Suppressor macrophage treated with lipopolysaccharide for 4 hours (primary cell): Measurements from ENCODE around the gene EXOC2.
A peak's percentile ranks its signal among the peaks of the same experiment; 100 is the strongest.

Experiments
- DNase-seq: peaks from one replicate; pipeline ENCODE4 v3.0.0-alpha.2; 2020

Gene EXOC2

GRCh38 chr6:490251-491037 is 202.5 kb downstream of the EXOC2 start:
- DNase-seq, result no peak

GRCh38 chr6:489762-490161 is 203.2 kb downstream of the EXOC2 start:
- DNase-seq, result no peak

DNA sequence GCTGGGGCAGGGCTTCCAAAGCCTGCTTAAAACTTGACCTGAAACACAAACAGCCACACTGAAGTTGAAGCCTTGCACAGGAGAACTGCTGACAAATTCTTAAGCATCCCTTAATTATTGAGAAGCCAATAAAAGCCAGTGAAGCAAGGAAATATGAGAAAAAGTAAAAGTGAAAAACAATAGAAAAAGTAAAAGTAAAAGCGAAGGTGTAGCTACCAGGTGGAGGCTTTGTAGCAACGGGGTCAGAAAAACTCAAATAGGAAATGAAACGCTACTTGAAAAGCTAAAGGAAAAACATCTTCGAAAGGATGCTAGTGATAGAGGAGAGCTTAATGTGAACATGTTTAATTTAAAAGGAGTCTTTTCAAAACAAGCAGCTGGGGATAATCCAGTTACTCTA is 203.9 kb downstream of the EXOC2 start:
- DNase-seq, result no peak

DNA sequence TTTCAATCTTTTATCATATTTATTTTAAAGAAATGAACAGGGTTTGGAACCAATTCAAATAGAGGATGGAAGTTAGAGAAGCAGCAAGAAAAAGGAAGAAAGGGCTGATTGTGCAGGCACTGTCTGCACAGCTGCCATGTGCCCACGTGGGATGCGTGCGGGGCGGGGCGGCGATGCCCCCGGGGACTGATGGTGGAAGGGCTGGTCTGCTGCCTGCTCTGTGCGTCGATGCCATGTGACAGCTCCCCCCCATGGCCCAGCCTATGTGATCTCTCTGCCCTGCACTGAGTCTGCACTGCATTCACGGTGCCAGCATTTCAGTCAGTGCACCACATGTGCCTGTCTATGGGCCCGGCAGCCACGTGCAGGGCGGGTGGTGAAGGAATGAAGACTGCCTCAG is 205.0 kb downstream of the EXOC2 start:
- no peak for DNase-seq

- DNase-seq, result no peak
These were observed 207.2 kb downstream of the EXOC2 start for GRCh38 chr6:485655-486170.

GRCh38 chr6:484746-485145 is 208.2 kb downstream of the EXOC2 start:
- no peak for DNase-seq

DNA sequence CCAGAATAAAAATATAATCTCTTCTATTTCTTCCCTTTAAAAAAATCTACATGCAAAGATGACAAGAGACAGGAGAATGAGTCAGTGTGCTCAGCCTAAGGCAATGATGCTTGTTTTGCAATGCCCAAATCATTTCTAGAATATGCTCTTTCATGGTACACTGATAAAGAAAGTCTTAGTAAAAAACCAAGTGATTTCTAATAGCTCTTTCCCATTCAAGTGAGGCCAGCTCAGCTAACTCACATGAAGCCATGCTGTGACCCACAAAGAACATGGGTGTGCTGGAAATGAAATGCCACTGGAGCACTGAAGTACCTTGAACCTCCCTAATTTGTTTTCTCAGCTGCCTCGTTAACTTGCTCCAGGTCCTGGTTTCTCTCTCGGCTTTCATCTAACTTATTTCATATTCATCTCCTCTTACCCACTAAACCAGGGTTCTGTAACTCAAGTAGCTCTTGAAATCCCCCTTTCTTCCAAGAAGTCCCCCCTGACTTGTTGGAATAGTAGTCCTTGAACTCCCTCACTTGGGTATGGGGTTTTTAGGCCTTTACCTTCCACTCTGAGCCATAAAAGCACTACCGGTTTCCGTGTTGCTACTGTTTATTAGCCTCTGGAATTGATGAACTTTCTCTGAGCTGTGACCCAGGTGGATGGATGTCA is 208.7 kb downstream of the EXOC2 start:
- peak; percentile 5 for DNase-seq

GRCh38 chr6:475314-475713 is 217.6 kb downstream of the EXOC2 start:
- DNase-seq, result no peak

DNA sequence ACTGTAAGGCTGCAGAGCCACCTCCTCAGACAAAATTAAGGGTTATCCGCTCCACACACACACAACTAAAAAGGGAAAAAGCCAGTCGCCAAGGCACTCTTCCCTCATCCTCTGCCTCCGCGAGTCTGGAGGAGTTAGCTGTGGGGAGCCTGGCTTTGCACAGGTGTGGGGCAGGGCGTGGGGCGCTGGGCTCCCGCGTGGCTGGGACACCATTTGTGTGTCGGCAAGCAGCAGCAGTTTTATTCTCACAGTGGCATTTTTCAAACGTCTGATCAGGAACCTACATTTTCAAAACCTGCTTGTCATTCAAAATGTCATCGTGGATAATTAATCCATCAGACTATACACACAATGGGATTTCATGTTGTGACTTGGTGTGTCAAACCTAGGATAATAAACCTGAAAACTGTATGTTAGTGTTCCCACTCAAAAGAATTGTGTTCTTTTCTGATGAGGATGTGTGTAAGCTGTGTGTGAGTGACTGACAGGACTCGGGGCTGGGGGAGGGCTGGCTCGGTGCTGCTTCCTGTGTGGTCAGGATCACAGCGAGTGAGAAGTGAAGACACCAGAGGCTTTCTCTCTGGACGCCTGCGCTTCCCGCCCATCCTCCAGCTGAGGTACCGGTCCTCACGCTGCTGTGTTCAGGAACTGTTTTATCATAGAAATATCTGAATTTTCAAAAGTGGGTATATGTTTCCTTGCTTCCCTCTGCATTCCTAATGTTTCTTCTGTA is 218.3 kb downstream of the EXOC2 start:
- DNase-seq, result peak; percentile 19

DNA sequence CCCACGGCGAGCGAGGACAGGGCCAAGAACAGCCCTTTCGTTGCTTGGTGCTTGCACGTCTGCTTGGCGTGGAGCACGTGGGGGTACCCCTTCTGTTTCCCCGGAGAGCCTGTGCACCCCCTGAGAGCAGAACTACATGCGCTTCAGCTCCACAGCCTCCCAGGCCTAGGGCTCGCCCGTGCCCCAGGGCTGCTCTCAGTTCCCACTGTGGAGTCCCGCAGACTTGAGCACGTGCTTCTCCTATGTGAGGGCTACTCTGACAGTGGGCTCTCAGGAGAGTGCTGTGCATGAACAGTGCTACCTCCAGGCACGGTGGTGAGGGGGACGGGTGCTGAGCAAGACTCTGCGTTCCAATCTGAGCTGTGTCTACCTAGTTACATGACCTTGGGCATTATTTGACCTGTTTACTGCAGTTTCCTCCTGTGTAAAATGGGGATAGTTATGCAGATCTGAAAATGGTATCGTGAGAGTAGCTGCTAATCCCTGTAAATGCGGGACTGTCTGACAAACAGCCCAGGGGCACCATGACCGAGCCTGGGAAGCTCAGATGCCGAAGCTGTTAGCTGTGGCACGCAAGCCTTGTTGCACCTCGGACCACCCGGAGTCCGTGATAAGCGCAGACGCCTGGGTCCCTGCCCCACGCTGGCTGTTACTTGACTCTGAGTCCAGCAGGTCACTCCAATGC is 219.0 kb downstream of the EXOC2 start:
- DNase-seq, result no peak

DNA sequence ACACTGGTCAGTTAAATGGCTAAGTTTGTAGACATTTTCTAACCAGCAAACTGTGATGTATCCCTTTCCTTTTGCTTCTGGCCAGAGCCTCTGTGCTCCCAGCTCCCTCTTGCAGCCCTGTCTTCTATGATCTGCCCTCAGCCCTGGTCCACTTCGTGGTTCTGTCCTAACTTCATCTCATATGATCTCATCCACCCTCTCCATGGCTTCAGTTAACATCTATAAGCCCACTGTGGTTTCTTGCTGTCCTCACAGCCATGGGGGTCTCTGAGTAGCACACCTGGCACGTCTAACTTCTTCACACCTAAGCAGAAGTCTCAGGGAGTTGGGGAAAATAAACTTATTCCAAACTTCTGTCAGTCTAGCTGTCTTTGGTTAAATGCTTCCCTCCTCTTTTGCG is 219.6 kb downstream of the EXOC2 start:
- no peak for DNase-seq

DNA sequence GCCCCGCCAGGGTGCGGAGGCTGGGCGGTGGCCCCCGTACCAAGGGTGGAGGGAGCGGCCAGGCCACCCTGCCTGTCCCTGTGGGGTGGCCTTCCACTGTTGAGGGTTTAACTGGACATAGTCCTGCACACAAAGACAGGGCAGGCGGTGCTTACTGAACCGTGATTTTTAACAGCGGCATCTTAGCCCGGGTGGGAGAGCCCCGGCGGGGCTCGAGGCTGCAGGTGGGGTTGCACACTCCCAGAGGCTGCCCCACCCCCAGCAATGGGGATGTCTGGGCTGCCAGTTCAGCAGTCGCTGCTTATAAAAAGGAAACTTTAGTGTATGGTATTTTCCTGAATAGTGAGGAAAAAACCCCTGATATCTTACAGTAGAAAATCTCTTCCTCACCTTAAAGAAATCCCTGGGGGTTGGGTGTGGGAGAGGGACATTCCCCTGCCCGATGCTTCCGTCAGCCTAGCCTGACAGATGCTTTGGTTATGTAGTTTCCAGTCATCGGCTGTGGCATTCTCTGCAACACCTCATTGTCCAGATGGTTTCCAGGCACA is 222.0 kb downstream of the EXOC2 start:
- DNase-seq, result no peak

DNA sequence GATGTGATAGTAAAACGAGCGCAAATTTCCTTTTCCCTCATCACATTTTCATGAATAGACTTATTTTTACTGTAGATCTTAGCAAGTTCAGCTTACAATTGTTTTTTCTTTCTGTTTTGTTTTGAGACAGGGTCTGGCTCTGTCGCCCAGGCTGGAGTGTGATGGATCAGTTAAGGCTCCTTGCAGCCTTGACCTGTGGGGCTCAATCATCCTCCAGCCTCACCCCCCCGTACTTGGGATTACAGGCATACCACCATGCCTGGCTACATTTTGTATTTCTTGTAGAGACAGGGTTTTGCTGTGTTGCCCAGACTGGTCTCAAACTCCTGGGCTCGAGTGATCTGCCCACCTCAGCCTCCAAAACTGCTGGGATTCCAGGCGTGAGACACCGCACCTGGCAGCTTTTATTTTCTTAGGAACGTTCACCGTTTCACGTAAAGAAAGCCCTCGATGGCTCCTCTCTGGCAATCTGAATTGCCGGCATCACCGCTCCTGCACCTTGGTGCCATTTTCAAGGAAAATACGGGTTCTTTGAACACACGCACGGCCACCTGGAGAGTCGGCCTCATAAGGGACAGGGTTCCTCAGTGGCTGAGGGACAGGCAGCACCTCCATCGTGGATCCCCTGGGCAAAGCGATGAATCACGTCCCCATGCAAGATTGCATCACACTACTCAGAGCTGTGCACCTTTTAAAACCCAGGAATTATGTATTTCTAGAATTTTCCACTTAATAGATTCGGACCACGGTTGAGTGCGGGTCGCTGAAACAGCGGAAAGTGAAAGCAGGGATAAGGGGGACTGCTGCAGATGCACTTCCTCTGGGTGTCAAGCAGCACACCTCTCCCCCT is 222.7 kb downstream of the EXOC2 start:
- no peak for DNase-seq

DNA sequence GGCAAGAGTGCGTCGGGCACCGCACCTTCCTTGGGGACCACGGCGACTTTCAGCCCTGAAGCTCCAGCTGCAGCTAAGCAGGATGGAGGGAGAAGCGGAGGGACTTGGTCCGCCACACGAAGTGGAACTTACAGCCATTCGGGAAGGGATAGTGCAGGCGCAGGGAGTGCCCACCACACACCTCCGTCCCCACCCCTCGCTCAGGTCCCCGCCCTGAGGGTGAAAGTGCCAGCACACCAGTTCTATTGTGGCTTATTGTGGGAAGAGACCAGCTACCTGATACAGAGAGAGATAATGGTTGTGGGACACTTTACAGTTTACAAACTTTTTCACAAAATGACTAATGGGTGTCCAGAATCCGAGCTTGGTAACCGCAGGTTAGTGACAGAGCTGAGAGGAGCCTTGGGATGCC is 225.3 kb downstream of the EXOC2 start:
- DNase-seq, result no peak

DNA sequence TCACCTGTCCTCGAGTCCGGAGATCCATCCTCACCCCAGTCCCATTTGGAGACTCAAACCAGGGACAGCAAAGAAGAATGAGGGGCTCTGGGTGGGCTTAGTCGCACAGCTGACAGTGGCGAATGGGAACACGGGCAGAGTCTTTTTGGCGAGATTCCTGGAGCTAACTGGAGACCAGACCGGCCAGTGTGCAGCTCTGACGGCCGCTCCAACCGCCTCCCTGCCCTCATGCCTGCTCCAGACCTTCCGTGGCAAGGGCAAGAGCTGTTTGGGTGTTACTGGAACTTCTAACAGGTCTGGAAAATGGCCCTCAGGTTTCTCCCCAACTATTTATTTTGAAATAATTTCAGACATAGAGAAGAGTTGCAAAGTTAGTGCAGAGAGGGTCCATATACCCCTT is 225.8 kb downstream of the EXOC2 start:
- no peak for DNase-seq

- DNase-seq, result no peak
These were observed 226.4 kb downstream of the EXOC2 start for GRCh38 chr6:466564-466963.

GRCh38 chr6:465531-466348 is 227.2 kb downstream of the EXOC2 start:
- DNase-seq, result no peak

GRCh38 chr6:456887-457286 is 236.1 kb downstream of the EXOC2 start:
- no peak for DNase-seq

DNA sequence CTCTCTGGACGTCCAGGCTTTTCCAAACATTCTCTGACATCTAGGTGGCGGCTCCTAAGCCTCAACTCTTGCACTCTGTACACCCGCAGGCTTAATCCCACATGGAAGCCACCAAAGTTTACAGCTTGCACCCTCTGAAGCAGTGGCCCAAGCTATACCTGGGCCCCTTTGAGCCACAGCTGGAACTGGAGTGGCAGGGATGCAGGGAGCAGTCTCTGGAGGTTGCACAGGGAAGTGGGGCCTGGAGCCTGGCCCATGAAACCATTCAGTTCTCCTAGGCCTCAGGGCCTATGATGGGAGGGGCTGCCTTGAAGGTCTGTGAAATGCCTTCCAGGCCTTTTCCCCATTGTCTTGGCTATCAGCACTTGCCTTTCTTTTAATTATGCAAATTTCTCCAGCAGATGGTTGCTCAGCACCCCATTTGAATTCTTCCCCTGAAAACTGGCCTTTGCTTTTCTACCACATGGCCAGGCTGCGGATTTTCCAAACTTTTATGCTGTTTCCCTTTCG is 236.5 kb downstream of the EXOC2 start:
- no peak for DNase-seq

DNA sequence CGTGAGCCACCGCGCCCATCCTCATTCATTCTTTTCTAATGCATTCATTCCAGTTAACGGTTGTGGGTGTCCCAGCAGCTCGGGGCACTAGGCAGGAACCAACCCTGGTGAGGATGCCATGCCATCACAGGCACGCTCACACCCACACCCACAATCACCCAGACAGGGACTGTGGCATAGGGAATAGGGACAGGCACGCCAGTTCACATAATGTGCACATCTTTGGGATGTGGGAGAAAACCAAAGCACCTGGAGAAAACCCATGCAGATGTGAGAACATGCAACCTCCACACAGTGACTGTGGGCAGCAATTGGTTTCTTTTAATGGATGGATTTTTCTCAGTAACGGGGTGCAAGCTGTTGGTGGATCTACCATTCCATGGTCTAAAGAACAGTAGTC is 237.1 kb downstream of the EXOC2 start:
- DNase-seq, result no peak
